ENCODE measurements around the gene CDYL. TPM values are rescaled to one million over a fixed set of nuclear protein-coding genes. Genes with fewer than 3 reads are reported as not detected.

Gene CDYL
- total and polyA plus RNA-seq, 7 donors = 14.2 to 82.8 (median 37.9) TPM

GRCh38 chr6:4994741-4995140 is 218.5 kb downstream of the CDYL start:
- 92% methylated on average over 3 of the region's 3 CpGs for WGBS, 2 donors
- Histone ChIP-seq H3K36me3 (peaks cover 4 to 52% (median 8%) of the 10 kb centered on the region in 4 donors), H3K27ac (no peak overlapping the region), H3K9me3 (no peaks in the 10 kb centered on the region), H3K4me1 (no peaks in the 10 kb centered on the region), H3K4me3 (no peak overlapping the region), H3K27me3 (no peaks in the 10 kb centered on the region)
- intact Hi-C loops (cut with DNase I) = no loop called here
- TF ChIP-seq POLR2AphosphoS5 (IDR thresholded peaks at IDR 0.05) (no peak), POLR2A (IDR thresholded peaks at IDR 0.05) (no peak), CTCF (IDR thresholded peaks at IDR 0.05) (no peak), EP300 (IDR thresholded peaks at IDR 0.05) (no peak)
- no peak for DNase-seq

- 78 to 80% methylated on average over 6 of the region's 6 CpGs for WGBS, 2 donors
- TF ChIP-seq POLR2AphosphoS5 (IDR thresholded peaks at IDR 0.05) (no peak), EP300 (IDR thresholded peaks at IDR 0.05) (no peak), CTCF (IDR thresholded peaks at IDR 0.05) (no peak), POLR2A (IDR thresholded peaks at IDR 0.05) (no peak)
- DNase-seq = no peak
- H3K27ac ChIP-seq = no peak overlapping the region
- no peak overlapping the region for H3K4me3 ChIP-seq
- no peaks in the 10 kb centered on the region for H3K4me1 ChIP-seq
- H3K27me3 ChIP-seq = no peaks in the 10 kb centered on the region
- intact Hi-C loops (cut with DNase I) = no loop called here
- H3K36me3 ChIP-seq = peaks cover 7 to 74% (median 9%) of the 10 kb centered on the region in 4 donors
- no peaks in the 10 kb centered on the region for H3K9me3 ChIP-seq
Measured at GRCh38 chr6:4997862-4998261, 221.7 kb downstream of the CDYL start.

GRCh38 chr6:4999586-4999985 is 223.4 kb downstream of the CDYL start:
- 45 to 48% methylated on average over 2 of the region's 2 CpGs for WGBS, 2 donors
- H3K36me3 ChIP-seq = peaks cover 7 to 73% (median 9%) of the 10 kb centered on the region in 4 donors
- H3K27ac ChIP-seq = no peak overlapping the region
- H3K9me3 ChIP-seq = no peaks in the 10 kb centered on the region
- H3K27me3 ChIP-seq = no peaks in the 10 kb centered on the region
- H3K4me1 ChIP-seq = peaks cover 0 to 6% (median 4%) of the 10 kb centered on the region in 4 donors
- no peak for DNase-seq
- TF ChIP-seq CTCF (IDR thresholded peaks at IDR 0.05) (no peak), POLR2A (IDR thresholded peaks at IDR 0.05) (no peak), EP300 (IDR thresholded peaks at IDR 0.05) (no peak), POLR2AphosphoS5 (IDR thresholded peaks at IDR 0.05) (no peak)
- intact Hi-C loops (cut with DNase I) = no loop called here
- no peak overlapping the region for H3K4me3 ChIP-seq

GRCh38 chr6:5003604-5004372 is 227.6 kb downstream of the CDYL start, which contains the start of gene RPP40:
RPP40 (minus strand) TSS chr6:5004037; CDS start chr6:5004002, 35 bp downstream.
- H3K27me3 ChIP-seq = no peaks in the 10 kb centered on the region
- H3K36me3 ChIP-seq = peaks cover 0 to 31% (median 5%) of the 10 kb centered on the region in 4 donors
- peak; percentile 98 for DNase-seq
- H3K27ac ChIP-seq = peak within 1 kb of the TSS; percentile 89 to 96 (median 91)
- TF ChIP-seq EP300 (IDR thresholded peaks at IDR 0.05) = no peak
- TF ChIP-seq CTCF (IDR thresholded peaks at IDR 0.05) = peak; percentile 56 to 94 (median 90)
- TF ChIP-seq POLR2AphosphoS5 (IDR thresholded peaks at IDR 0.05) = peak in 3 of 4 donors; percentile 11 to 68 (median 67)
- no peak for TF ChIP-seq POLR2A (IDR thresholded peaks at IDR 0.05)
- H3K9me3 ChIP-seq = no peaks in the 10 kb centered on the region
- WGBS, 2 donors = 0 to 1% methylated on average over 64 of the region's 64 CpGs
- peak within 1 kb of the TSS; percentile 47 to 67 (median 58) for H3K4me3 ChIP-seq
- intact Hi-C loops (cut with DNase I) = loop anchor here (2.0 kb wide), 3 partner anchors 19 to 227 kb away; partner anchors contain the start of genes CDYL and PPP1R3G
- H3K4me1 ChIP-seq = peaks cover 0 to 8% (median 7%) of the 10 kb centered on the region in 4 donors
